Mesenchymal stem cell (in vitro differentiated cells and primary cell): ENCODE data around the gene CYS1.
A peak's percentile ranks its signal among the peaks of the same experiment; 100 is the strongest.

Experiments used
- DNase-seq: peaks from one replicate; pipeline ENCODE4 v3.0.0-alpha.2; 2013
- H2AFZ ChIP-seq: one replicate; pipeline ENCODE4 v1.6.1; 2013; ENCODE audit warnings: low read depth, mild to moderate bottlenecking, control low read depth, inconsistent platforms, low read length, moderate library complexity
- H2AK5ac ChIP-seq: 2 replicates; pipeline ENCODE4 v1.6.1; 2013; ENCODE audit warnings: low read length, moderate library complexity, mild to moderate bottlenecking, inconsistent platforms; ENCODE audit not compliant: severe bottlenecking
- H2BK120ac ChIP-seq: one replicate; pipeline ENCODE4 v1.6.1; 2013; ENCODE audit warnings: low read depth, mild to moderate bottlenecking, inconsistent platforms, low read length, moderate library complexity
- H2BK12ac ChIP-seq, 2 experiments: one replicate each; pipeline ENCODE4 v1.6.1; 2013; ENCODE audit warnings: inconsistent platforms in 2 of 2, low read length in 2 of 2, mild to moderate bottlenecking in 2 of 2, moderate library complexity in 2 of 2, control low read depth in 1 of 2
- H2BK15ac ChIP-seq: one replicate; pipeline ENCODE4 v1.6.1; 2013; ENCODE audit warnings: mild to moderate bottlenecking, low read depth, inconsistent platforms; ENCODE audit not compliant: poor library complexity, severe bottlenecking
- H2BK5ac ChIP-seq: 2 replicates; pipeline ENCODE4 v1.6.1; 2013; ENCODE audit warnings: low read depth, mild to moderate bottlenecking, low read length, control low read depth, inconsistent platforms; ENCODE audit not compliant: poor library complexity, severe bottlenecking
- H3K14ac ChIP-seq, 2 experiments: one replicate each; pipeline ENCODE4 v1.6.1; 2013; ENCODE audit warnings: inconsistent platforms in 2 of 2, low read length in 2 of 2, control low read depth in 1 of 2, mild to moderate bottlenecking in 1 of 2, moderate library complexity in 1 of 2
- H3K18ac ChIP-seq, 2 experiments: one replicate each; pipeline ENCODE4 v1.6.1; 2013; ENCODE audit warnings: inconsistent platforms in 2 of 2, low read length in 2 of 2, control low read depth in 1 of 2, low read depth in 1 of 2, mild to moderate bottlenecking in 1 of 2
- H3K23ac ChIP-seq, 2 experiments: one replicate each; pipeline ENCODE4 v1.6.1; 2013; ENCODE audit warnings: inconsistent platforms in 2 of 2, low read length in 2 of 2, mild to moderate bottlenecking in 2 of 2, moderate library complexity in 2 of 2, control low read depth in 1 of 2
- H3K27ac ChIP-seq: 2 replicates; pipeline ENCODE4 v1.5.1; 2013; ENCODE audit warnings: mild to moderate bottlenecking, moderate library complexity, low read length, control low read depth, inconsistent platforms; ENCODE audit not compliant: poor library complexity, severe bottlenecking
- H3K27me3 ChIP-seq, 2 experiments: 2 replicates each; pipeline versions ENCODE4 v1.6.1 to v1.7.0; 2013; ENCODE audit warnings: low read length in 2 of 2, mild to moderate bottlenecking in 2 of 2, moderate library complexity in 2 of 2, control low read depth in 1 of 2, inconsistent platforms in 1 of 2; ENCODE audit not compliant: control insufficient read depth in 1 of 2, insufficient read depth in 1 of 2
- H3K36me3 ChIP-seq, 2 experiments: 2 replicates each; pipeline versions ENCODE4 v1.6.1 to v1.7.0; 2013; ENCODE audit warnings: low read length in 2 of 2, control low read depth in 1 of 2, inconsistent platforms in 1 of 2, low read depth in 1 of 2, mild to moderate bottlenecking in 1 of 2; ENCODE audit not compliant: insufficient read depth in 2 of 2, control insufficient read depth in 1 of 2
- H3K4ac ChIP-seq, 2 experiments: one replicate each; pipeline ENCODE4 v1.6.1; 2013; ENCODE audit warnings: inconsistent platforms in 2 of 2, low read length in 2 of 2, mild to moderate bottlenecking in 2 of 2, moderate library complexity in 2 of 2, control low read depth in 1 of 2, low read depth in 1 of 2
- H3K4me1 ChIP-seq: 2 replicates; pipeline ENCODE4 v1.6.1; 2013; ENCODE audit warnings: low read depth, low read length, control low read depth; ENCODE audit not compliant: control insufficient read depth, insufficient read depth
- H3K4me2 ChIP-seq: 2 replicates; pipeline ENCODE4 v1.6.1; 2013; ENCODE audit warnings: low read length, mild to moderate bottlenecking, inconsistent platforms; ENCODE audit not compliant: poor library complexity, severe bottlenecking
- H3K4me3 ChIP-seq, 2 experiments: 2 replicates each; pipeline versions ENCODE4 v1.5.1 to v1.7.0; 2013; ENCODE audit warnings: low read length in 2 of 2, mild to moderate bottlenecking in 2 of 2, control low read depth in 1 of 2, low read depth in 1 of 2; ENCODE audit not compliant: insufficient read depth in 1 of 2
- H3K79me1 ChIP-seq: replicated peaks from 2 replicates; pipeline ENCODE4 v1.6.1; 2013; ENCODE audit warnings: mild to moderate bottlenecking, control low read depth, low read length, inconsistent platforms; ENCODE audit not compliant: poor library complexity, severe bottlenecking
- H3K9ac ChIP-seq: 2 replicates; pipeline ENCODE4 v1.7.0; 2013; ENCODE audit warnings: mild to moderate bottlenecking, low read length, moderate library complexity
- H3K9me3 ChIP-seq: 2 replicates; pipeline ENCODE4 v1.7.0; 2013; ENCODE audit warnings: mild to moderate bottlenecking, low read length; ENCODE audit not compliant: control insufficient read depth
- H4K8ac ChIP-seq: one replicate; pipeline ENCODE4 v1.6.1; 2013; ENCODE audit warnings: inconsistent platforms, mild to moderate bottlenecking, low read length, moderate library complexity
- H4K91ac ChIP-seq: one replicate; pipeline ENCODE4 v1.6.1; 2013; ENCODE audit warnings: mild to moderate bottlenecking, low read length, inconsistent platforms
- WGBS: methylation state at CpG from one replicate; pipeline ENCODE4 v1.1.7; 2013; ENCODE audit warnings: mixed read lengths; 5-methylcytosine and 5-hydroxymethylcytosine counted together

Gene CYS1

GRCh38 chr2:10022445-10022844 is 57.8 kb downstream of the CYS1 start:
- no peak overlapping the region for H2AFZ ChIP-seq
- DNase-seq = no peak
- H3K23ac ChIP-seq = no peak overlapping the region
- peaks cover 5 to 19% of the 10 kb centered on the region in 2 experiments for H3K27me3 ChIP-seq
- no peaks in the 10 kb centered on the region for H3K79me1 ChIP-seq
- H3K4me3 ChIP-seq = no peak overlapping the region
- 85% methylated on average over 4 of the region's 4 CpGs for WGBS
- H3K18ac ChIP-seq = no peak overlapping the region
- H2BK5ac ChIP-seq = no peak overlapping the region
- H3K9ac ChIP-seq = no peak overlapping the region
- no peak overlapping the region for H2BK15ac ChIP-seq
- no peak overlapping the region for H2AK5ac ChIP-seq
- no peak overlapping the region for H2BK12ac ChIP-seq
- no peak overlapping the region for H4K91ac ChIP-seq
- no peak overlapping the region for H3K4ac ChIP-seq
- H3K4me1 ChIP-seq = no peaks in the 10 kb centered on the region
- H3K4me2 ChIP-seq = no peak overlapping the region
- no peak overlapping the region for H3K27ac ChIP-seq
- no peak overlapping the region for H2BK120ac ChIP-seq
- H3K14ac ChIP-seq = no peak overlapping the region
- peaks cover 2% of the 10 kb centered on the region for H3K9me3 ChIP-seq
- H4K8ac ChIP-seq = no peak overlapping the region
- H3K36me3 ChIP-seq = no peaks in the 10 kb centered on the region

- H2BK5ac ChIP-seq = no peak overlapping the region
- H3K23ac ChIP-seq = no peak overlapping the region
- H3K4me1 ChIP-seq = no peaks in the 10 kb centered on the region
- H2AK5ac ChIP-seq = no peak overlapping the region
- H3K79me1 ChIP-seq = no peaks in the 10 kb centered on the region
- H3K4me2 ChIP-seq = no peak overlapping the region
- H3K4ac ChIP-seq = no peak overlapping the region
- H2BK15ac ChIP-seq = no peak overlapping the region
- H3K27me3 ChIP-seq = peaks cover 9 to 19% of the 10 kb centered on the region in 2 experiments
- no peak overlapping the region for H3K9ac ChIP-seq
- no peak overlapping the region for H4K8ac ChIP-seq
- H3K27ac ChIP-seq = no peak overlapping the region
- no peak overlapping the region for H3K4me3 ChIP-seq
- H3K14ac ChIP-seq = no peak overlapping the region
- no peak for DNase-seq
- no peak overlapping the region for H2BK12ac ChIP-seq
- no peaks in the 10 kb centered on the region for H3K36me3 ChIP-seq
- H2BK120ac ChIP-seq = no peak overlapping the region
- H3K18ac ChIP-seq = no peak overlapping the region
- no peak overlapping the region for H4K91ac ChIP-seq
- 94% methylated on average over 16 of the region's 16 CpGs for WGBS
- H2AFZ ChIP-seq = no peak overlapping the region
- H3K9me3 ChIP-seq = peaks cover 6% of the 10 kb centered on the region
Observed at GRCh38 chr2:10022041-10022421, 58.2 kb downstream of the CYS1 start.

DNA sequence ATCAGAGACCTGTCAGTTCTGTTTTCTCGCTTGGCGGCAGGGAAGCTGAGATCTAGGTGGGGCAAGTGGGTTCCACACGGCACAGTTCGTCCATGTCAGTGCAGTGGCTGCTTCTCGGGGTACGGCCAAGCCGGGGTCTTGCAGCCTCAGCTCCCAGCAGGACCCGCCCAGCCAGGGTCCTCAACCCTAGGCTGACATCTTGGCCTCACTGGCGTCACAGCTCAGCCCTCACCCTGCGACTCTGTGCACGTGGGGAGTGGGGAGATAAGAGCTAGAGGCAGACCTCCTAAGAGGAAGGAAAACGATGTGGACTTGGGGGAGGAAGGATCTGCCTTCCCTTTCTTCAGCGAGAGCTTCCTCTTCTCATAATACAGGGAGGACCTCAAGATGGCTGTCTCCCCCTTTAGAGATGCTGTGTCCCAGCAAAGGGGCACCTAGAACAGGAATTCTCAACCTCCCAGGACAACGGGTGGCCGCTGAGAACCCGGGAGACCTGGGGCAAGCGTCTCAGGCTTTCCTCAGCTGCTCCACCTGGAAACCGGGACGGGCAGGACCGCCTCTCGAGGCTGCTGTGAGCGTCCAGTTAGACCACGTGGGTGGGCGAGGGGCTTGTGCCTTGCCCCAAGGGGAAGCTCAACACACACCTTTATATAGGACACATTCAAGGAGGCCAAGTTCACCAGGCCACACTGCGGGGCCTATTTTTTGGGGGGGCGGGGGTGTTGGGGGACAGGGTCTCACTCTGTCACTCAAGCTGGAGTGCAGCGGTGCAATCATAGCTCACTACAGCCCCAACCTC is 60.4 kb downstream of the CYS1 start:
- H2BK5ac ChIP-seq = no peak overlapping the region
- no peak overlapping the region for H2BK12ac ChIP-seq
- no peak overlapping the region for H3K14ac ChIP-seq
- H3K9me3 ChIP-seq = peaks cover 6% of the 10 kb centered on the region
- H3K4me1 ChIP-seq = no peaks in the 10 kb centered on the region
- H3K27ac ChIP-seq = no peak overlapping the region
- no peaks in the 10 kb centered on the region for H3K79me1 ChIP-seq
- H3K36me3 ChIP-seq = no peaks in the 10 kb centered on the region
- no peak overlapping the region for H3K18ac ChIP-seq
- no peak overlapping the region for H3K4me3 ChIP-seq
- peaks cover 18 to 29% of the 10 kb centered on the region in 2 experiments for H3K27me3 ChIP-seq
- no peak overlapping the region for H4K8ac ChIP-seq
- no peak overlapping the region for H2BK15ac ChIP-seq
- H2AFZ ChIP-seq = no peak overlapping the region
- WGBS = 85% methylated on average over 22 of the region's 27 CpGs
- H3K23ac ChIP-seq = no peak overlapping the region
- DNase-seq = no peak
- H3K4me2 ChIP-seq = no peak overlapping the region
- no peak overlapping the region for H4K91ac ChIP-seq
- no peak overlapping the region for H3K9ac ChIP-seq
- no peak overlapping the region for H2AK5ac ChIP-seq
- H2BK120ac ChIP-seq = no peak overlapping the region
- no peak overlapping the region for H3K4ac ChIP-seq

GRCh38 chr2:10019174-10019573 is 61.0 kb downstream of the CYS1 start:
- Histone ChIP-seq H3K4me3 (no peak overlapping the region), H3K27me3 (peaks cover 18 to 29% of the 10 kb centered on the region in 2 experiments), H2AK5ac (no peak overlapping the region), H3K18ac (peak overlapping the region in 1 of 2 experiments; percentile 63), H3K4ac (no peak overlapping the region), H3K79me1 (no peaks in the 10 kb centered on the region), H3K9ac (no peak overlapping the region), H4K91ac (no peak overlapping the region), H2BK120ac (no peak overlapping the region), H2BK5ac (no peak overlapping the region), H4K8ac (no peak overlapping the region), H3K4me1 (no peaks in the 10 kb centered on the region), H2BK12ac (no peak overlapping the region), H3K14ac (no peak overlapping the region), H2AFZ (no peak overlapping the region), H3K4me2 (no peak overlapping the region), H2BK15ac (no peak overlapping the region), H3K9me3 (peaks cover 6% of the 10 kb centered on the region), H3K23ac (no peak overlapping the region), H3K36me3 (no peaks in the 10 kb centered on the region), H3K27ac (no peak overlapping the region)
- WGBS = 82% methylated on average over 7 of the region's 8 CpGs
- DNase-seq = peak; percentile 71
